Heart left ventricle (tissue), 13 donors: Measurements from ENCODE around the gene GHSR.

Experiments used
- POLR2A ChIP-seq, 2 donors: fragments of 450-650 bp; IDR thresholded peaks; one replicate each; pipeline ENCODE4 v1.6.1; 2017; ENCODE audit warnings: antibody characterized with exemption in 2 of 2, mild to moderate bottlenecking in 2 of 2, moderate library complexity in 2 of 2
- TF ChIP-seq, protein P1 (sequence below), 12 donors: fragments of 200-600 bp; sonication (generic) in 4 of 12; IDR thresholded peaks; one replicate each; pipeline versions ENCODE4 v1.5.0 to v1.8.0; 2018 to 2022; ENCODE audit warnings: antibody characterized with exemption in 12 of 12, mild to moderate bottlenecking in 5 of 12
- donor health status: ischemic (EF 13 %, LVEDD 7.1; RV severe dilation, severe dysfunction).
- donor health status: DM: no; HTN: yes; CAD: no.
- donor health status: DM: no; HTN: no; CAD: no.
- donor health status: ischemic (EF 25% LVEDD 6.9; RV normal size, moderate dysfunction).
- donor health status: ischemic (EF 25% LVEDD 5.7; RV mildly dilated, moderate dysfunction).
- donor health status: ischemic (EF 35%, LVEDD 5.7; RV mildly dilated, moderate dysfunction).
- donor health status: nonischemic (EF 11% LVEDD 7.7; RV severe dilation, severe dysfunction).
- donor health status: DM: yes; HTN: yes; CAD: no.
- donor health status: PGD.
- donor health status: ischemic (EF 29% LVEDD 5.4; RV normal size, mild dysfunction).
- donor health status: nonischemic (EF 23%, LVEDD 6.1; RV moderate dilation, normal function).

DNA sequence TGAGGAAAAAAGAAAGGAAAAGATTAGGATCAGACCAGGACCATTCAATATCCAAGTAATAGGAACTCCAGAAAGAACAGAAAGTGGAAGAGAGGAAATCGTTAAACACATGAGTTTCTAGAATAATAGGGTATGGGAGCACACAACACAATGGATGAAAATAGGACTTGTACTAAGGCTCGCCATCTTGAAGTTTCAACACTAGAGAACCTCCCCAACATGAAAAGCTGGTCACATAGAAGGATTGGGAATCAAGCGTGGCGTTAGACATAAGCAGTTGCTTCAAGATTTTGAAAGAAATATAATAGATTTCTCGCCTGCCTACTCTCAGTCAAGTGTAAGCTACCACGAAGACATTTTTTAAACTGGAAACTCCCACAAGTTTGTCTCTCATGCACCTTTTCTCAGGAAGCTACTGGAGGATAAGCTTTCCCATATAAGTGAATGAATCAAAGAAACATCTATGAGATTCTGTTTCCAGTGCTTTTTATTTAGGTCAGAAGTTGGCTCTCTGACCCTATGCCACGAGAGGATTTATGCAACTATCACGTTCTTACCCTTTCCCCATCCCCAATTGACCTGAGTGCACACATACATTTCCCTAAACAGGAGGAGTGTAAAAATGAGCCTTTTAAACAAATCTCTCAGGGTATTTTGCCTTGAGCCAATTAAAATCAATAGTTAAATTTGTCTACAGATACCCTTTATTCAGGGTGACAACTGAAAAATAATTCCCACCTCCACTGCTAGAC is 45.2 kb downstream of the GHSR start:
- TF ChIP-seq, protein P1, sequence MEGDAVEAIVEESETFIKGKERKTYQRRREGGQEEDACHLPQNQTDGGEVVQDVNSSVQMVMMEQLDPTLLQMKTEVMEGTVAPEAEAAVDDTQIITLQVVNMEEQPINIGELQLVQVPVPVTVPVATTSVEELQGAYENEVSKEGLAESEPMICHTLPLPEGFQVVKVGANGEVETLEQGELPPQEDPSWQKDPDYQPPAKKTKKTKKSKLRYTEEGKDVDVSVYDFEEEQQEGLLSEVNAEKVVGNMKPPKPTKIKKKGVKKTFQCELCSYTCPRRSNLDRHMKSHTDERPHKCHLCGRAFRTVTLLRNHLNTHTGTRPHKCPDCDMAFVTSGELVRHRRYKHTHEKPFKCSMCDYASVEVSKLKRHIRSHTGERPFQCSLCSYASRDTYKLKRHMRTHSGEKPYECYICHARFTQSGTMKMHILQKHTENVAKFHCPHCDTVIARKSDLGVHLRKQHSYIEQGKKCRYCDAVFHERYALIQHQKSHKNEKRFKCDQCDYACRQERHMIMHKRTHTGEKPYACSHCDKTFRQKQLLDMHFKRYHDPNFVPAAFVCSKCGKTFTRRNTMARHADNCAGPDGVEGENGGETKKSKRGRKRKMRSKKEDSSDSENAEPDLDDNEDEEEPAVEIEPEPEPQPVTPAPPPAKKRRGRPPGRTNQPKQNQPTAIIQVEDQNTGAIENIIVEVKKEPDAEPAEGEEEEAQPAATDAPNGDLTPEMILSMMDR (IDR thresholded peaks at IDR 0.05): no peak
- TF ChIP-seq POLR2A (IDR thresholded peaks at IDR 0.05): no peak
